ENCODE results near the gene HTT.

DNA sequence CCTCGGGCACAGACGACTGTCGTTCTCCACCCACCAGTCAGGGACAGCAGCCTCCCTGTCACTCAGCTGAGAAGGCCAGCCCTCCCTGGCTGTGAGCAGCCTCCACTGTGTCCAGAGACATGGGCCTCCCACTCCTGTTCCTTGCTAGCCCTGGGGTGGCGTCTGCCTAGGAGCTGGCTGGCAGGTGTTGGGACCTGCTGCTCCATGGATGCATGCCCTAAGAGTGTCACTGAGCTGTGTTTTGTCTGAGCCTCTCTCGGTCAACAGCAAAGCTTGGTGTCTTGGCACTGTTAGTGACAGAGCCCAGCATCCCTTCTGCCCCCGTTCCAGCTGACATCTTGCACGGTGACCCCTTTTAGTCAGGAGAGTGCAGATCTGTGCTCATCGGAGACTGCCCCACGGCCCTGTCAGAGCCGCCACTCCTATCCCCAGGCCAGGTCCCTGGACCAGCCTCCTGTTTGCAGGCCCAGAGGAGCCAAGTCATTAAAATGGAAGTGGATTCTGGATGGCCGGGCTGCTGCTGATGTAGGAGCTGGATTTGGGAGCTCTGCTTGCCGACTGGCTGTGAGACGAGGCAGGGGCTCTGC is 166.5 kb downstream of the HTT start:
- TF ChIP-seq POLR2A (IDR thresholded peaks at IDR 0.05) = no peak
- TF ChIP-seq, protein P1, sequence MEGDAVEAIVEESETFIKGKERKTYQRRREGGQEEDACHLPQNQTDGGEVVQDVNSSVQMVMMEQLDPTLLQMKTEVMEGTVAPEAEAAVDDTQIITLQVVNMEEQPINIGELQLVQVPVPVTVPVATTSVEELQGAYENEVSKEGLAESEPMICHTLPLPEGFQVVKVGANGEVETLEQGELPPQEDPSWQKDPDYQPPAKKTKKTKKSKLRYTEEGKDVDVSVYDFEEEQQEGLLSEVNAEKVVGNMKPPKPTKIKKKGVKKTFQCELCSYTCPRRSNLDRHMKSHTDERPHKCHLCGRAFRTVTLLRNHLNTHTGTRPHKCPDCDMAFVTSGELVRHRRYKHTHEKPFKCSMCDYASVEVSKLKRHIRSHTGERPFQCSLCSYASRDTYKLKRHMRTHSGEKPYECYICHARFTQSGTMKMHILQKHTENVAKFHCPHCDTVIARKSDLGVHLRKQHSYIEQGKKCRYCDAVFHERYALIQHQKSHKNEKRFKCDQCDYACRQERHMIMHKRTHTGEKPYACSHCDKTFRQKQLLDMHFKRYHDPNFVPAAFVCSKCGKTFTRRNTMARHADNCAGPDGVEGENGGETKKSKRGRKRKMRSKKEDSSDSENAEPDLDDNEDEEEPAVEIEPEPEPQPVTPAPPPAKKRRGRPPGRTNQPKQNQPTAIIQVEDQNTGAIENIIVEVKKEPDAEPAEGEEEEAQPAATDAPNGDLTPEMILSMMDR (IDR thresholded peaks at IDR 0.05) = no peak

Measured in esophagus squamous epithelium (tissue), 4 donors.